Esophagus squamous epithelium (tissue), 4 donors: ENCODE results near the gene USP2.

Source experiments
- CTCF ChIP-seq, 6 experiments: fragments of 450-650 bp in 4 of 6; fragments of 200-600 bp in 2 of 6; sonication (generic) in 2 of 6; IDR thresholded peaks; one replicate each; pipeline ENCODE4 v1.5.1; 2016 to 2019; ENCODE audit warnings: antibody characterized with exemption in 6 of 6, mild to moderate bottlenecking in 4 of 6, moderate library complexity in 4 of 6
- POLR2A ChIP-seq, 4 donors: fragments of 450-650 bp; IDR thresholded peaks; one replicate each; pipeline ENCODE4 v1.6.1; 2017; ENCODE audit warnings: antibody characterized with exemption in 4 of 4, mild to moderate bottlenecking in 4 of 4, moderate library complexity in 3 of 4

GRCh38 chr11:119338965-119339588 is 42.4 kb downstream of the USP2 start:
- no peak for TF ChIP-seq CTCF (IDR thresholded peaks at IDR 0.05)
- no peak for TF ChIP-seq POLR2A (IDR thresholded peaks at IDR 0.05)
